ENCODE results near the gene PYM1. TPM values are rescaled to one million over a fixed set of nuclear protein-coding genes. Genes with fewer than 3 reads are reported as not detected.

PYM1 gene
- total and polyA plus RNA-seq, 2 of the 13 experiments (the other 11 are each of a cell fraction or from before 2014, with no cell fraction given): 44.0 to 51.8 TPM

- TF ChIP-seq ZNF407 (CRISPR knock-in tag; IDR thresholded peaks at IDR 0.05; ENCODE audit: not compliant biosample characterization) (no peak), ZSCAN29 (CRISPR knock-in tag; conservative IDR thresholded peaks at IDR 0.05) (no peak), BATF2 (CRISPR knock-in tag; IDR thresholded peaks at IDR 0.05) (no peak), ZNF687 (CRISPR knock-in tag; IDR thresholded peaks at IDR 0.05) (peak; percentile 72), ZSCAN5A (CRISPR knock-in tag; IDR thresholded peaks at IDR 0.05; ENCODE audit: borderline replicate concordance) (no peak), DMTF1 (CRISPR knock-in tag; IDR thresholded peaks at IDR 0.05) (no peak), CREB3 (CRISPR knock-in tag; IDR thresholded peaks at IDR 0.05) (no peak)
These were observed 46.6 kb upstream of the PYM1 start (continued) for GRCh38 chr12:55974308-55974730.

Measured in HepG2 (cell line).